Effector CD8-positive, alpha-beta T cell (primary cell): ENCODE results near the gene C14orf180.

Experiments
- DNase-seq: peaks from one replicate; lab custom pipeline; 2025; lab: John Stamatoyannopoulos, UW

Gene C14orf180

DNA sequence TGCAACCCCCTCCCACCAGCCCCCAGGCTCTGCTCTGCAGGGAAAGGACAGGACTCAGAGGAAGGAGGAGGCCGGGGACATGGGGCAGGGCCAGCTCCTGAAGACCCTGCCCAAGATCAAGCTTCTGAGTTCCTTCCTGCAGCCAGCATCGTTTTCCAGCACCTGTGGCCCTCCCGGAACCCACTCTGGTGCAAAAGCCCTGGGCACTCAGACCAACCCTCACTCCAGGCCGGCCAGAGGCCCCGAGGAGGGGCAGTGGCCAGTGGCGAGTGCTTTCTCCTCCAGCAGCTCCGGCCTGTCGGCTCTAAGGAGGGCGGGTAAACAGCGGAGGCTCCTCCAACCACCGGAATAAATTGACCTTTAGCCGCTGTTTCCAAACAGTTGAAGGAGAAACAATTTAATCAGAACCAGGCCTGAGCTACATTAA is 14.2 kb downstream of the C14orf180 start:
- DNase-seq, result no peak

DNA sequence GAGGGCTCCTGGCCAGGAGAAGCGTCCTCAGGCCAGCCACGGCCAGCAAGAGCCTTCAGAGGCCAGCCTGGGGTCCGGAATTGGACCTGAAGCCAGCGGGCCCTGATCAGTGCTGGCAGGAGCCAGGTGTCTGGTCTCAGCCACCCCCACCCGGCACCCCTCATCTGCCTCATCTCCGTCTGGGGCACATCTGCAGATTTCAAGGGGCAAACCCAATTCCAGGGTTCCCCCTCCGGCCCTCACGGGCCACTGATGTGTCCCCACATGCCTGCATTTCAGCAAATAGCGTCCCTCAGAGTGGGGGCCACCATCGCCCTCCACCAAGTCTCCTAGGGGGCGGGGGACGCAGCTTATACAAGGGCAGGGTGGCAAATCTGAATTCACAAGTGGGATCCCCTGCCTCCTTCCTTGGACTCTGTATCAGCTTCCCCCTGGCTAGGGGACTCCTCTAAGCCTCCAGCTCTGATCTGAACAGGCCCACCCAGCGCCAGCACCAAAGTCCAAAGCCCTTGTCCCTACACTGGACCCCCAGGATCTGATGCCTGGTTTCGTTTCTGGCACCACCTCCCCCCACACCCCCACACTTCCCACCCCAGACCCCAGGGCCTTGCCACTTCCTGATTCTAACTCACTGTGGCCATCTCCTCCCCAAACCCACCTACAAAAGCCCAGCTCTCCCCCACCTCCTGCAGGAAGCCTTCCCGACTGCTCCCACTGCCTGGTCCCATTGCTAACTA is 14.9 kb downstream of the C14orf180 start:
- no peak for DNase-seq

DNA sequence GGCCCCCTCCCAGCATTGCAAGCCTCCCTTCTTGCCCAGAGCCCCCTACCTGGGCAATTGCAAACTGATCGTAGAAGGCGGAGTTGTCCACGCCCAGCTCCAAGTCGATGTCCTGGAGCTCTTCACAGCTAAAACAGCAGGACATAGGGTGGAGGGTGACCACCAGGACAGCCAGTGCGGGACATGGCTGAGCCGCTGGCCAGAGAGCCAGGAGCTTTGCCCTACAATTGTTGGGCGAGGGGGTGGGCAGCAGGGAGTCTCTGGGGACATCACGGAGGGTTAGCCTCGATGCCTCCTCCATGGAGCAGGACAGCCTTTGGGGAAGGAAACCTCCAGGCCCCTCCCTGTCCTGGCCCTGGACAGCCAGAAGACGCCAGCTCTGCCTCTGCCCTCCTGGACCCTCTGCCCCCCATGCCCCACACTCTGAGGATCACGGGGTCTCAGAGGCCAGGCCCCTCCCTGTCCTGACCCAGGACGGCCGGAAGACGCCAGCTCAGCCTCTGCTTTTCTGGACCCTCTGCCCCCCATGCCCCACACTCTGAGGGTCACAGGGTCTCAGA is 15.6 kb downstream of the C14orf180 start:
- DNase-seq, result no peak

GRCh38 chr14:104595911-104596450 is 16.4 kb downstream of the C14orf180 start:
- DNase-seq, result no peak

GRCh38 chr14:104596451-104596918 is 16.9 kb downstream of the C14orf180 start:
- DNase-seq, result no peak

- DNase-seq, result no peak
Measured at GRCh38 chr14:104596927-104597351, 17.4 kb downstream of the C14orf180 start.

- DNase-seq, result no peak
Measured at GRCh38 chr14:104597576-104597975, 18.0 kb downstream of the C14orf180 start.

DNA sequence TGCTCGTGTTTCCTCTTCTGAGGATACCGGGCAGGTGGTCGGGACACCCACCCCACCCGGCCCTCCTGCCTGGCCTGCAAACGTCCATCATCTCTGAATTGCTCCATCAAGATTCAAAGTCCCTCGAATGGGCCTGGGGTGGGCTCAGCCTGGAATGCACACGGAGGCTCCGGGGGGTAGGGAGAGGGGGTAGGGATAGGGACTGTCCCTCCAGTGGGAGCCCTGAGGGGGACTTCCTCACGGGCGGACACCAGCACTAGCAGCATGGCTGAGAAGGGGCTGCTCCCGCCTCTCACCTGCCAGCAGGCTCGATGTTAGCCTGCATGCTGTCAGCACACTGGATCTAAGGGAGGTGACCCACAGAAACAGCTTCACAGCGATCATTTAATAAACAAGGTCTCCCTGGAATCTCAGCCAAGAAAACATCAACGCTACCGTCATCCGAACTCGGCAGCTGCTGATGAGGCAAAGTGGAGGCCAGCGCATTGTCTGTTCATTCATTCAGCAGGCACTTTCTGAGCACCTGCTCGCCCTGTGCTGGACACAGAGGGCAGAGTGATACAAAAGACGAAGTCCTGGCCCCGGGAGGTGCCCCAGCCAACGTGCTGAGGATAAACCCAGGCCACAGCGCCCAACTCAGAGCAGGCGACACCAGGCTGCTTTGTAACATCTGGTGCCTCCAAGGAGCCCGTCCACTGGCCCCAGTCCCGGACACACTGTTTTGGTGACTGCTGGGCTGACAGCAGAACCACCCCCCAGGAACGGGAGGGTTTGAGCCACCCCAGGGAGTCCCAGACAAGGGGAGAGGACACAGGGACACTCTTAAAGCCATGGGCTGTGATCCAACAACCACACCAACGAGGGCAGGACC is 18.7 kb downstream of the C14orf180 start:
- DNase-seq, result no peak

DNA sequence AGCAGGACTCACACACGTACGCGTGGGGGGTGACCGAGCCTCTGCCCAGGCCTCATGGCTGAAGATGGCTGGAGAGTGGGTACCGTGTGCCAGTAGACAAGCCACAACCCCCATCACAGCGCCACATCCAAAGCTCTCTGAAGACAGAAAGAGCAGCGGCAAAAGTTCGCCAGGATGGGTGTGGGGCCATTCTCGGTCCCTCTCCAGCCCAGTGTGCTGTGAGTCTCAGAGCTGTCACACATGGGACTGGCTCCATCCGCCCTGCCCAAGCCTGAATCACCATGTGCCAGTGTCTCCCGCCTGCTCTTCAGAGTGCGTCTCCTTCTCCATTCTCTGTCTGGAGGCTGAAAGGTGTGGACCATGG is 19.3 kb downstream of the C14orf180 start:
- DNase-seq, result no peak

DNA sequence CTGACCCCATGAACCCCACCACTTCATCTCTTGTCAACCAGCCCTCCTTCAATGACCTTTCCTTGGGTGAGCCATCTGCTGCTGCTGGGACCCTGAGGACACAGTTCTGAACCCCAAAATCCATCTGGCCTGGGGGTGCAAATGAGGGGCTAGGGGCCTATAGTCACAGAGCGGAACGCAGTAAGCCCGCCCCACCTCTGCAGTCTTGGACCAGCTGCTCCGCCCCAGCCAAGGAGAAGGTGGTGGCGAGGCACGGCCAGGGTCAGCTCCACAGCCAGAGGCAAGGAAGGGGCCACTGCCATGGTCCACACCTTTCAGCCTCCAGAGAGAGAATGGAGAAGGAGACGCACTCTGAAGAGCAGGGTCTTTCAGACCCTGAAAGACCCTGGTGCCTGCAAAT is 19.9 kb downstream of the C14orf180 start:
- DNase-seq, result no peak

- no peak for DNase-seq
Measured at GRCh38 chr14:104600141-104600643, 20.6 kb downstream of the C14orf180 start.

GRCh38 chr14:104600805-104601204 is 21.2 kb downstream of the C14orf180 start:
- no peak for DNase-seq

DNA sequence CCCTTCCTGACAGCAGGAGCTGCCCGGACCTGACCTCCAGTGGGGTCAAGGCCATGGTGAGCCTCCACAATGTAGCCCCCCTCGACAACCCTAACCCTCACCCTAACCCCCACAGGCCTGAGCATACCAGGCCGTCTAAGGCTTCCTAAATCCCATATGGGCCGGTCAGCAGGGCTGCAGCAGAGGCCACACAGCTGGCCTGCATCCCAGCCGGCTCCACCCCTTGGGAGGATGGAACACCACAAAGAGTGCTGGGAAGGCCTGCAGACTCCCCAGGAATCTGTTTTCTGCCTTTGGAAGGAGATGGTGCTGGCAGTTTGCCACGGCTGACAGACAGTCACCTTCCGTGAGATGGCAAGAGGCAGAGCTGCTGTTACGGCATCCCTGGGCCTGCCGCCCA is 22.2 kb downstream of the C14orf180 start:
- DNase-seq, result no peak

DNA sequence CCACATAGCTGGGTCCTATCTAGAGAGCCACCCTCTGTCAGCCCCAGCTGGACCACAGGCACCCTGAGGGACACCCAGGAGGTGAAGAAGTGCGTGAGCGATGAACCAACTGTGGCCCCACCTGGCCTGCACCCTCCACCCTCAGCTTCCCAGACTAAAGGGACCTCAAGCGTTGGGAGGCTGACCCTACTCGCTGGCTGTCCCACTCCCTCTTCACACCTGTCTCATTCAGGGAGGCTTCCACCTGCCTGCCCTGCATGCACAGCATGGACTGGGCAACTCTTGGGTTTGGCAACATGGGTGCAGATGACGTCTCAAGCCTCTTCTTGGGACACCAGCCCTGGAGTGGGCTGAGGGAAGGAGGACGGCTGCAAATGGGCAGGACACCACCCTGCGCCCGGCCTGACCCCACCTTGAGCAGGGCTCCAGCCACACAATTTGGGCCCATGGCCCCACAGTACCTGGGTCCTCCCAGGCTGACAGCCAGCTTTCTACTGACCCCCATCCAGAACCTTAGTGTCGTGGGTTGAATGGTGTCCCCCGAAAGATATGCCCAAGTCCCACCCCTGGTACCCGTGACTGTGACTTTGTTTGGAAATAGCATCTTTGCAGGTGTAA is 22.9 kb downstream of the C14orf180 start:
- DNase-seq, result no peak

DNA sequence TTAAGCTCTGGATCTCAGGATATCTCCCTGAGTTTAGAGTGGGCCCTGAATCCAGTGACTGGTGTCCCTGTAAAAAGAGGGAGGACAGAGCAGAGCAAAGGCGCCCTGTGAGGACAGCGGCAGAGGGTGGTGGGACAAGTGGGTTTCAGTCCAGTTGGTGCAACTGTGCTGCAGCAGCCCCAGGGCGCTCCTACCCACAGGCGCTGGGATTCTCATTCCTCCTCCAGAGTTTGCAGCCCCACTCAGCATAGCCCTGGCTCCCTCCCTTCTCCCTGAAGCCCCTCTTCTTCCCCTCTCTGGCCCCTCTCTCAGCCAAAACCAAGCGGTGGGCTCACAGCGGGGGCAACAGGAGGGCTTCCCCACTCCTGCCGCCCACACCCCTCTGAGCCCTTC is 23.4 kb downstream of the C14orf180 start:
- DNase-seq, result no peak

- no peak for DNase-seq
Measured at GRCh38 chr14:104603711-104604401, 24.3 kb downstream of the C14orf180 start.

DNA sequence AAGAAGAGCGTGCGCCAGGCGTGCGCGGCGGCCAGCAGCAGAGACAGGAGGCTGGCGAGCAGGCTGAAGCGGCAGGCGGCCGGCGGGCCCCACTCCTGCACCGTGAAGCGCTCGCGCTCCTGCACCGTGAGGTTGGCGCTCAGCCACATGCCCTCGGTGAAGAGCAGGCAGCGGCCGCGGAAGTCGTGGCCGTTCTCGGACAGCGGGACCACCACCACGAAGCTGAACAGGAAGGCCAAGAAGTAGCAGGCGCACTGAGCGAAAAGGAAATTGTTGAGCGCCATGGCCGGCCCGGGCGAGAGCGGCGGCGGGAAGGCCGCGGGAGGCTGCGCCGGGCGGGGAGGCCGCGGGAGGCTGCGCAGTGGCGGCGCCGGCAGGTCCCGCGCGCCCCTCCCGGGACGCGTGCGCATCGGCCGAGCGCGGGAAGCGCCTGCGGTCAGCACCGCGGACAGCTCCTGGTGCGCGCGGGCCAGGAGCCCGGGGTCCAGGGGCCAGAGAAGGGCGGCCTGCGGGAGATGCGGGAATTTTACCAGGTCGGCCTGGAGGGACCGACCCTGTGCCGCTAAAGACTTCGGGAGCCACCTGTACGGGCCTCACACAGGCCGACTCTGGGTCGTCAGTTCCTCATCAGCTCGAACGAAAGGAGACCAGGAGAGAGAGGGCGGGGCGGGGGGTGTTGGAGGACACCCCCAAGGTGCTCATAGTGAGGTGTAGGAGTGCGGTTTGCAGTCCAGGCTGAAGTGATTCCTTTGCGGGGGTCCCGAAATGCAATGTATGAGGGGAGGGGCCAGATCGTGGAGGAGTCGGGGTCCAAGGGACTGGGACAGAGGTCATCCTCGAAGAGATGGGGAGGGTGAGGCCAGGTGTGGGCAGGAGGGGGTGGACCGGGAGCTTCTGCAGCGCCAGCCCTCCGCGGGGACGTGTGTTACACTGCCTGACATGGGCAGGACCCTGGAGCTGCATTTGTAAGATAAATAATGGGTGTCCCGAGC is 25.2 kb downstream of the C14orf180 start, which contains the start of gene TMEM179:
Gene TMEM179 (minus strand): TSS at position 315 of the 992 bp plus-strand sequence. CDS start 31 bp downstream, at position 284.
- DNase-seq, result no peak

- DNase-seq, result no peak
Measured at GRCh38 chr14:104609666-104610065, 30.1 kb downstream of the C14orf180 start.

DNA sequence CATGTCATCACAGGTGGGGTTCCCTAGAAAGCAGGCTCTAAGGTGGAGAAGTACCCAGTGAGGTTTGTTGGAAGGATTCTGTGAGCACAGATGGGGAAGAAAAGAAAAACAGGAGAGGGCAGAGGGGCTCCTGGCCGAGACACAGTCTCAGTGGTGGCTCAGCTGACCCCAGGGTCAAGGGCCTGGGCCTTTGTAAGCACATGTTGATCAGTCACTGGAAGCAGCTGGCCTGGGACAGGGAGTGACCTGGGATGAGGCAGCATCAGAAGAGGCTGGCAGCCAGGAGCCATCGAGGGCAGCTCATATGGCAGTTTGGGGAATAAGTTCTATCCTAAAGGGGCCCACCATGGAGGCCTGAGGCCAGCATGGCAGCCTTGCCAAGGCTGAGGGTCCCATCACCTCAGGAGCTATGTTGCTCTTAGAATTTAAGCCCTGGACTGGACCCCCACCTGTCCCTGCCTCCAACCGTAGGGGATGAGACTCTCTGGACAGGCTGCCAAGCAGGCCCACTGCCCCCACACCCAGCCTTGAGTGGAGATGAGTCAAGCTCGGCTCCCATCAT is 31.3 kb downstream of the C14orf180 start:
- no peak for DNase-seq
